Measurements from ENCODE around the gene ANKMY1. TPM values are rescaled to one million over a fixed set of nuclear protein-coding genes. Genes with fewer than 3 reads are reported as not detected.

ANKMY1 gene
- total and polyA plus RNA-seq, 2 experiments from 2014 or later: 2.3 to 8.9 TPM

DNA sequence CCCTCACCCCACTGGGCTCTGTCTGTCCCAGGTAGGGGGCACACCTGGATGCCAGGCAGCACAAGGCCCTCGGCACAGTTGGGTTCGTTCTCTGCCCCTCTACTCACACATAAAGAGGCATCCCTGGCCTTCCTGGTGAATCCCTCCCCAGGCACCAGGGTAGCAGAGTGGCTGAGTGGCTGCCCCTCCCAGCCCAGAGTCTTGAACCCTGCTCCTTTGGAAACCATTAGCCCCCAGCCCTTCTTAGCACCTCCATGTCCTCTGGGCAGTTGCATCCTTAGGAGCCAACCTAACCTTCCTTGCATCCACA, 120.3 kb downstream of the ANKMY1 start (continued):
- TF ChIP-seq ZNF331 (CRISPR knock-in tag; IDR thresholded peaks at IDR 0.05; ENCODE audit: low read depth) (no peak), JUNB (IDR thresholded peaks at IDR 0.05; ENCODE audit: unreplicated experiment) (no peak), EZH2phosphoT487 (IDR thresholded peaks at IDR 0.05; ENCODE audit: unreplicated experiment) (no peak), POLR2AphosphoS5 (IDR thresholded peaks at IDR 0.05; ENCODE audit: low read depth) (no peak)
- TF ChIP-seq, protein P1, sequence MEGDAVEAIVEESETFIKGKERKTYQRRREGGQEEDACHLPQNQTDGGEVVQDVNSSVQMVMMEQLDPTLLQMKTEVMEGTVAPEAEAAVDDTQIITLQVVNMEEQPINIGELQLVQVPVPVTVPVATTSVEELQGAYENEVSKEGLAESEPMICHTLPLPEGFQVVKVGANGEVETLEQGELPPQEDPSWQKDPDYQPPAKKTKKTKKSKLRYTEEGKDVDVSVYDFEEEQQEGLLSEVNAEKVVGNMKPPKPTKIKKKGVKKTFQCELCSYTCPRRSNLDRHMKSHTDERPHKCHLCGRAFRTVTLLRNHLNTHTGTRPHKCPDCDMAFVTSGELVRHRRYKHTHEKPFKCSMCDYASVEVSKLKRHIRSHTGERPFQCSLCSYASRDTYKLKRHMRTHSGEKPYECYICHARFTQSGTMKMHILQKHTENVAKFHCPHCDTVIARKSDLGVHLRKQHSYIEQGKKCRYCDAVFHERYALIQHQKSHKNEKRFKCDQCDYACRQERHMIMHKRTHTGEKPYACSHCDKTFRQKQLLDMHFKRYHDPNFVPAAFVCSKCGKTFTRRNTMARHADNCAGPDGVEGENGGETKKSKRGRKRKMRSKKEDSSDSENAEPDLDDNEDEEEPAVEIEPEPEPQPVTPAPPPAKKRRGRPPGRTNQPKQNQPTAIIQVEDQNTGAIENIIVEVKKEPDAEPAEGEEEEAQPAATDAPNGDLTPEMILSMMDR (conservative IDR thresholded peaks at IDR 0.05; ENCODE audit: low read depth in 2 of 2): no peak
- TF ChIP-seq, protein P2, sequence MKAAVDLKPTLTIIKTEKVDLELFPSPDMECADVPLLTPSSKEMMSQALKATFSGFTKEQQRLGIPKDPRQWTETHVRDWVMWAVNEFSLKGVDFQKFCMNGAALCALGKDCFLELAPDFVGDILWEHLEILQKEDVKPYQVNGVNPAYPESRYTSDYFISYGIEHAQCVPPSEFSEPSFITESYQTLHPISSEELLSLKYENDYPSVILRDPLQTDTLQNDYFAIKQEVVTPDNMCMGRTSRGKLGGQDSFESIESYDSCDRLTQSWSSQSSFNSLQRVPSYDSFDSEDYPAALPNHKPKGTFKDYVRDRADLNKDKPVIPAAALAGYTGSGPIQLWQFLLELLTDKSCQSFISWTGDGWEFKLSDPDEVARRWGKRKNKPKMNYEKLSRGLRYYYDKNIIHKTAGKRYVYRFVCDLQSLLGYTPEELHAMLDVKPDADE (IDR thresholded peaks at IDR 0.05): no peak

DNA sequence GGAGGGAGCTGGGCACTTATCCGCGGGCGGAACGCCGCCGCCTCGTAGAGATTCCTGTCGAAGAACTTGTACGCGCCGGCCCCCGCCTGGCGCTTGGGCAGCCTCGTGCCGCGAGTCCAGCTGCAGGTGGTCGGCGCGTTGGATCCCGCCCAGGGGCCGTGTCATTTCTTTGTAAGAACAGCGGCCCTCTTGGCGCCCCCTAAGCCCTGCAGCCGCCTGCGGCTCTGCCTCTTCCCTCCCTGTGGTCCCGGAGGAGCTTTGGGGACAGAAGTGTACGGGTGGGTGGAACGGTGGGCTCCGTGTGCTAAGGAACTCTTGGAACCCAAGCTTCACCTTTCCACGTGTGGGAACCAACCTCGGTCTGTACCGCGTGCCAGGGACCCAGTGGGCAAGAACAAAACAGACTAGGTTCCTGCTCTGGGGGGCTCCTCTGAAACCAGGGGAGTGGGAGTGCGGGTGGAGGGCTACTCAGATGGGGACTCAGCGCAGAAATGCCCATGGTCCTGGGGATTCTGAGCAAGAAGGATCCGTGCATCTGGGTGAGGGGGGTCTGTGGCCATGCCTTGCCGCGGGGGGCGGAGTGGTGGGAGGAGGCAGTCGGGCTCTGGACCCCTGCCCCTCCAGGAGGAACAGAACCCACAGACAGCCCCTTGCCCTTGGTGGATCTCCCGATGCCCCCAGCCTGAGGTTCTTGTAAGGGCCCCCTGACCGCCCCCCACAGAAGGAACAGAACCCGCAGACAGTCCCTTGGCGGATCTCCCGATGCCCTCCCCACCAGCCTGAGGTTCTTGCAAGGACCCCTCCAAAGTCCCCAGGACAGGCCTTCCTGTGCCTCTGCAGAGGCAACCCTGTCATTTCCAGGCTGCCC, 120.9 kb downstream of the ANKMY1 start:
- no peaks in the 10 kb centered on the region for H3K9me2 ChIP-seq (ENCODE audit: insufficient read depth)
- H3K9me3 Mint-ChIP-seq: no peaks in the 10 kb centered on the region; the same call in 2 of the 3 replicates
- H3K79me2 ChIP-seq (replicated peaks; ENCODE audit: insufficient read depth): peaks cover 11% of the 10 kb centered on the region; the same call in 1 of the 2 replicates
- H3K27ac Mint-ChIP-seq: no peak overlapping the region
- peaks cover 26% of the 10 kb centered on the region for H3K27me3 Mint-ChIP-seq (ENCODE audit: insufficient read depth, low read depth, poor library complexity)
- peaks cover 19% of the 10 kb centered on the region for H3K27me3 ChIP-seq (ENCODE audit: insufficient read depth)
- ATAC-seq (no peak), DNase-seq (ENCODE audit: low spot score) (peak; percentile 70)
- H3K4me1 Mint-ChIP-seq: peaks cover 6% of the 10 kb centered on the region; the same call in 2 of the 3 replicates
- no peak for TF ChIP-seq NANOG (IDR thresholded peaks at IDR 0.05; ENCODE audit: borderline replicate concordance)
- TF ChIP-seq, protein P3, sequence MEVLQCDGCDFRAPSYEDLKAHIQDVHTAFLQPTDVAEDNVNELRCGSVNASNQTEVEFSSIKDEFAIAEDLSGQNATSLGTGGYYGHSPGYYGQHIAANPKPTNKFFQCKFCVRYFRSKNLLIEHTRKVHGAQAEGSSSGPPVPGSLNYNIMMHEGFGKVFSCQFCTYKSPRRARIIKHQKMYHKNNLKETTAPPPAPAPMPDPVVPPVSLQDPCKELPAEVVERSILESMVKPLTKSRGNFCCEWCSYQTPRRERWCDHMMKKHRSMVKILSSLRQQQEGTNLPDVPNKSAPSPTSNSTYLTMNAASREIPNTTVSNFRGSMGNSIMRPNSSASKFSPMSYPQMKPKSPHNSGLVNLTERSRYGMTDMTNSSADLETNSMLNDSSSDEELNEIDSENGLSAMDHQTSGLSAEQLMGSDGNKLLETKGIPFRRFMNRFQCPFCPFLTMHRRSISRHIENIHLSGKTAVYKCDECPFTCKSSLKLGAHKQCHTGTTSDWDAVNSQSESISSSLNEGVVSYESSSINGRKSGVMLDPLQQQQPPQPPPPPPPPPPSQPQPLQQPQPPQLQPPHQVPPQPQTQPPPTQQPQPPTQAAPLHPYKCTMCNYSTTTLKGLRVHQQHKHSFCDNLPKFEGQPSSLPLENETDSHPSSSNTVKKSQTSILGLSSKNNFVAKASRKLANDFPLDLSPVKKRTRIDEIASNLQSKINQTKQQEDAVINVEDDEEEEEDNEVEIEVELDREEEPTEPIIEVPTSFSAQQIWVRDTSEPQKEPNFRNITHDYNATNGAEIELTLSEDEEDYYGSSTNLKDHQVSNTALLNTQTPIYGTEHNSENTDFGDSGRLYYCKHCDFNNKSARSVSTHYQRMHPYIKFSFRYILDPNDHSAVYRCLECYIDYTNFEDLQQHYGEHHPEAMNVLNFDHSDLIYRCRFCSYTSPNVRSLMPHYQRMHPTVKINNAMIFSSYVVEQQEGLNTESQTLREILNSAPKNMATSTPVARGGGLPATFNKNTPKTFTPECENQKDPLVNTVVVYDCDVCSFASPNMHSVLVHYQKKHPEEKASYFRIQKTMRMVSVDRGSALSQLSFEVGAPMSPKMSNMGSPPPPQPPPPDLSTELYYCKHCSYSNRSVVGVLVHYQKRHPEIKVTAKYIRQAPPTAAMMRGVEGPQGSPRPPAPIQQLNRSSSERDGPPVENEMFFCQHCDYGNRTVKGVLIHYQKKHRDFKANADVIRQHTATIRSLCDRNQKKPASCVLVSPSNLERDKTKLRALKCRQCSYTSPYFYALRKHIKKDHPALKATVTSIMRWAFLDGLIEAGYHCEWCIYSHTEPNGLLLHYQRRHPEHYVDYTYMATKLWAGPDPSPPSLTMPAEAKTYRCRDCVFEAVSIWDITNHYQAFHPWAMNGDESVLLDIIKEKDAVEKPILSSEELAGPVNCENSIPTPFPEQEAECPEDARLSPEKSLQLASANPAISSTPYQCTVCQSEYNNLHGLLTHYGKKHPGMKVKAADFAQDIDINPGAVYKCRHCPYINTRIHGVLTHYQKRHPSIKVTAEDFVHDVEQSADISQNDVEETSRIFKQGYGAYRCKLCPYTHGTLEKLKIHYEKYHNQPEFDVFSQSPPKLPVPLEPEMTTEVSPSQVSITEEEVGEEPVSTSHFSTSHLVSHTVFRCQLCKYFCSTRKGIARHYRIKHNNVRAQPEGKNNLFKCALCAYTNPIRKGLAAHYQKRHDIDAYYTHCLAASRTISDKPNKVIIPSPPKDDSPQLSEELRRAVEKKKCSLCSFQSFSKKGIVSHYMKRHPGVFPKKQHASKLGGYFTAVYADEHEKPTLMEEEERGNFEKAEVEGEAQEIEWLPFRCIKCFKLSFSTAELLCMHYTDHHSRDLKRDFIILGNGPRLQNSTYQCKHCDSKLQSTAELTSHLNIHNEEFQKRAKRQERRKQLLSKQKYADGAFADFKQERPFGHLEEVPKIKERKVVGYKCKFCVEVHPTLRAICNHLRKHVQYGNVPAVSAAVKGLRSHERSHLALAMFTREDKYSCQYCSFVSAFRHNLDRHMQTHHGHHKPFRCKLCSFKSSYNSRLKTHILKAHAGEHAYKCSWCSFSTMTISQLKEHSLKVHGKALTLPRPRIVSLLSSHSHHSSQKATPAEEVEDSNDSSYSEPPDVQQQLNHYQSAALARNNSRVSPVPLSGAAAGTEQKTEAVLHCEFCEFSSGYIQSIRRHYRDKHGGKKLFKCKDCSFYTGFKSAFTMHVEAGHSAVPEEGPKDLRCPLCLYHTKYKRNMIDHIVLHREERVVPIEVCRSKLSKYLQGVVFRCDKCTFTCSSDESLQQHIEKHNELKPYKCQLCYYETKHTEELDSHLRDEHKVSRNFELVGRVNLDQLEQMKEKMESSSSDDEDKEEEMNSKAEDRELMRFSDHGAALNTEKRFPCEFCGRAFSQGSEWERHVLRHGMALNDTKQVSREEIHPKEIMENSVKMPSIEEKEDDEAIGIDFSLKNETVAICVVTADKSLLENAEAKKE (CRISPR knock-in tag; IDR thresholded peaks at IDR 0.05): no peak
- peak; percentile 43; the same call in 1 of the 2 replicates for TF ChIP-seq CREB1 (CRISPR knock-in tag; IDR thresholded peaks at IDR 0.05; ENCODE audit: low read depth)
- no peak for TF ChIP-seq STAT1 (IDR thresholded peaks at IDR 0.05; ENCODE audit: unreplicated experiment)
- TF ChIP-seq, protein P4, sequence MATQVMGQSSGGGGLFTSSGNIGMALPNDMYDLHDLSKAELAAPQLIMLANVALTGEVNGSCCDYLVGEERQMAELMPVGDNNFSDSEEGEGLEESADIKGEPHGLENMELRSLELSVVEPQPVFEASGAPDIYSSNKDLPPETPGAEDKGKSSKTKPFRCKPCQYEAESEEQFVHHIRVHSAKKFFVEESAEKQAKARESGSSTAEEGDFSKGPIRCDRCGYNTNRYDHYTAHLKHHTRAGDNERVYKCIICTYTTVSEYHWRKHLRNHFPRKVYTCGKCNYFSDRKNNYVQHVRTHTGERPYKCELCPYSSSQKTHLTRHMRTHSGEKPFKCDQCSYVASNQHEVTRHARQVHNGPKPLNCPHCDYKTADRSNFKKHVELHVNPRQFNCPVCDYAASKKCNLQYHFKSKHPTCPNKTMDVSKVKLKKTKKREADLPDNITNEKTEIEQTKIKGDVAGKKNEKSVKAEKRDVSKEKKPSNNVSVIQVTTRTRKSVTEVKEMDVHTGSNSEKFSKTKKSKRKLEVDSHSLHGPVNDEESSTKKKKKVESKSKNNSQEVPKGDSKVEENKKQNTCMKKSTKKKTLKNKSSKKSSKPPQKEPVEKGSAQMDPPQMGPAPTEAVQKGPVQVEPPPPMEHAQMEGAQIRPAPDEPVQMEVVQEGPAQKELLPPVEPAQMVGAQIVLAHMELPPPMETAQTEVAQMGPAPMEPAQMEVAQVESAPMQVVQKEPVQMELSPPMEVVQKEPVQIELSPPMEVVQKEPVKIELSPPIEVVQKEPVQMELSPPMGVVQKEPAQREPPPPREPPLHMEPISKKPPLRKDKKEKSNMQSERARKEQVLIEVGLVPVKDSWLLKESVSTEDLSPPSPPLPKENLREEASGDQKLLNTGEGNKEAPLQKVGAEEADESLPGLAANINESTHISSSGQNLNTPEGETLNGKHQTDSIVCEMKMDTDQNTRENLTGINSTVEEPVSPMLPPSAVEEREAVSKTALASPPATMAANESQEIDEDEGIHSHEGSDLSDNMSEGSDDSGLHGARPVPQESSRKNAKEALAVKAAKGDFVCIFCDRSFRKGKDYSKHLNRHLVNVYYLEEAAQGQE (IDR thresholded peaks at IDR 0.05; ENCODE audit: unreplicated experiment): no peak
- no peak for TF ChIP-seq EZH2phosphoT487 (IDR thresholded peaks at IDR 0.05; ENCODE audit: unreplicated experiment)
- peak overlapping the region; percentile 64 for H3K4me3 ChIP-seq
- peak overlapping the region; percentile 68 for H3K4me3 Mint-ChIP-seq
- H3K4me1 ChIP-seq (ENCODE audit: insufficient read depth): peaks cover 8% of the 10 kb centered on the region; the same call in 1 of the 2 replicates
- H3K36me3 Mint-ChIP-seq (ENCODE audit: low read depth): no peaks in the 10 kb centered on the region
- no peak overlapping the region for H2AFZ ChIP-seq
- H3K36me3 ChIP-seq (ENCODE audit: insufficient read depth): no peaks in the 10 kb centered on the region
- H3K27ac ChIP-seq (ENCODE audit: low read depth): no peak overlapping the region
- H3F3A ChIP-seq (replicated peaks; ENCODE audit: low read depth): 0 out of 2 replicates have a peak, but pooled peaks cover 2% of the 10 kb centered on the region
- H4K20me1 ChIP-seq (replicated peaks; ENCODE audit: insufficient read depth): peaks cover 7% of the 10 kb centered on the region
- H3K4me2 ChIP-seq: peak overlapping the region; percentile 81
